ENCODE results near the gene IFITM5.

Gene IFITM5

DNA sequence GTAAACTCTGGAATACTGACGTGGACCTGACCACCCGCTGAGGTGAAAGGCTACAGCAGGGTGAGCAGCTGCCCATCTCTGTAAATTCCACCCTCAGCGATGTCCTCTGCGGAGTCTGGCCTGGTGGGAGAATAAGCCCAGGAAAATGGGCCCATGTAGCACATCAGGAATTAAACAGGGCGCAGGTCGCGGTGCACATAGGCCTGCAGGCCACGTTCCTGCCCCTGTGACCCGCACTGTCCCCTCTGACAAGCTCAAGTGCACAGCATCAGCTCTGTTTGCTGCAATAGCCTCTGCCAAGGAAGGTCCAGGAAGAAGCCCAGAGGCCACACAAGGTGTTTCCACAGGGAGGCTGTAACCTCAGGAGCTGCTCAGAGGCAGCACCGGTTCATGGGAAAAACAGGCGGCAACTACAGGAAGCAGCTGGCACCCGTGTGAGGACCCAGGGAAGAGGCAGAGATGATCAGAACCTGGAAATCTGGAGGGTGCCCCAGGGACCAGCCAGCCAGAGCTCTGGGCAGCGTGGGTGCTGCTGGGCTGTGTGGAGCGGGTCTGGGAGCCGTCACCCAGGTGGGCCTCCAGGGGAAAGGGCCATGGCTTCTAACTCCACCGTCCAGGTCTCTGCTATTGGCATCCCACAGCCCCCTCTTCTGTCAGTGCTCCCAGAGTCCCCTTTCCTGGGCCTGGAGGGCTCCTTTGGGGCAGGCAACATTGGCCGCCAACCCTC is 7.5 kb upstream of the IFITM5 start:
- H3K4me1 ChIP-seq (ENCODE audit: control insufficient read depth, insufficient read depth, low read length): no peaks in the 10 kb centered on the region
- POLR2A ChIA-PET: interaction anchor here (1.5 kb wide), 1 partner anchor 49 kb away, joined by 3 read pairs; no protein-coding TSS in a partner anchor
- H3K9me3 ChIP-seq (ENCODE audit: control insufficient read depth, insufficient read depth, low read depth, low read length): no peaks in the 10 kb centered on the region
- H3K27ac ChIP-seq (ENCODE audit: extremely low read depth, low read depth, low read length): no peak overlapping the region
- no peak overlapping the region for H3K4me3 ChIP-seq (ENCODE audit: low read depth, low read length)
- no peak for TF ChIP-seq ZFP37 (tag by site-specific recombination; IDR thresholded peaks at IDR 0.05)
- TF ChIP-seq RBAK (tag by site-specific recombination; IDR thresholded peaks at IDR 0.05): no peak
- TF ChIP-seq ZNF529 (tag by site-specific recombination; IDR thresholded peaks at IDR 0.05; ENCODE audit: insufficient replicate concordance): no peak
- TF ChIP-seq TSHZ1 (tag by site-specific recombination; IDR thresholded peaks at IDR 0.05; ENCODE audit: borderline replicate concordance): no peak
- TF ChIP-seq ZNF514 (tag by site-specific recombination; IDR thresholded peaks at IDR 0.05): no peak
- TF ChIP-seq SALL2 (tag by site-specific recombination; IDR thresholded peaks at IDR 0.05; ENCODE audit: borderline replicate concordance): no peak
- no peak for TF ChIP-seq REPIN1 (tag by site-specific recombination; IDR thresholded peaks at IDR 0.05; ENCODE audit: low read depth)
- TF ChIP-seq ZSCAN23 (tag by site-specific recombination; IDR thresholded peaks at IDR 0.05): no peak
- TF ChIP-seq, protein P1, sequence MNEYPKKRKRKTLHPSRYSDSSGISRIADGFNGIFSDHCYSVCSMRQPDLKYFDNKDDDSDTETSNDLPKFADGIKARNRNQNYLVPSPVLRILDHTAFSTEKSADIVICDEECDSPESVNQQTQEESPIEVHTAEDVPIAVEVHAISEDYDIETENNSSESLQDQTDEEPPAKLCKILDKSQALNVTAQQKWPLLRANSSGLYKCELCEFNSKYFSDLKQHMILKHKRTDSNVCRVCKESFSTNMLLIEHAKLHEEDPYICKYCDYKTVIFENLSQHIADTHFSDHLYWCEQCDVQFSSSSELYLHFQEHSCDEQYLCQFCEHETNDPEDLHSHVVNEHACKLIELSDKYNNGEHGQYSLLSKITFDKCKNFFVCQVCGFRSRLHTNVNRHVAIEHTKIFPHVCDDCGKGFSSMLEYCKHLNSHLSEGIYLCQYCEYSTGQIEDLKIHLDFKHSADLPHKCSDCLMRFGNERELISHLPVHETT (tag by site-specific recombination; IDR thresholded peaks at IDR 0.05): no peak
- TF ChIP-seq ZNF560 (tag by site-specific recombination; IDR thresholded peaks at IDR 0.05; ENCODE audit: borderline replicate concordance): no peak
- TF ChIP-seq ZNF843 (tag by site-specific recombination; IDR thresholded peaks at IDR 0.05): no peak
- no peak for TF ChIP-seq ZNF473 (tag by site-specific recombination; IDR thresholded peaks at IDR 0.05)
- TF ChIP-seq ZNF155 (tag by site-specific recombination; IDR thresholded peaks at IDR 0.05): no peak
- no peak for TF ChIP-seq ZNF112 (tag by site-specific recombination; IDR thresholded peaks at IDR 0.05)
- no peak for TF ChIP-seq MZF1 (tag by site-specific recombination; IDR thresholded peaks at IDR 0.05; ENCODE audit: borderline replicate concordance)
- TF ChIP-seq, protein P2, sequence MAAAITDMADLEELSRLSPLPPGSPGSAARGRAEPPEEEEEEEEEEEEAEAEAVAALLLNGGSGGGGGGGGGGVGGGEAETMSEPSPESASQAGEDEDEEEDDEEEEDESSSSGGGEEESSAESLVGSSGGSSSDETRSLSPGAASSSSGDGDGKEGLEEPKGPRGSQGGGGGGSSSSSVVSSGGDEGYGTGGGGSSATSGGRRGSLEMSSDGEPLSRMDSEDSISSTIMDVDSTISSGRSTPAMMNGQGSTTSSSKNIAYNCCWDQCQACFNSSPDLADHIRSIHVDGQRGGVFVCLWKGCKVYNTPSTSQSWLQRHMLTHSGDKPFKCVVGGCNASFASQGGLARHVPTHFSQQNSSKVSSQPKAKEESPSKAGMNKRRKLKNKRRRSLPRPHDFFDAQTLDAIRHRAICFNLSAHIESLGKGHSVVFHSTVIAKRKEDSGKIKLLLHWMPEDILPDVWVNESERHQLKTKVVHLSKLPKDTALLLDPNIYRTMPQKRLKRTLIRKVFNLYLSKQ (tag by site-specific recombination; IDR thresholded peaks at IDR 0.05; ENCODE audit: borderline replicate concordance): no peak
- no peak for TF ChIP-seq KLF16 (tag by site-specific recombination; IDR thresholded peaks at IDR 0.05)
- no peak for TF ChIP-seq ZNF776 (tag by site-specific recombination; IDR thresholded peaks at IDR 0.05; ENCODE audit: borderline replicate concordance)
- CTCF ChIA-PET: interaction anchor here (0.7 to 4.2 kb wide), 10 partner anchors 11 to 211 kb away, joined by 3 to 30 read pairs (median 5); no protein-coding TSS in a partner anchor
- no peaks in the 10 kb centered on the region for H3K36me3 ChIP-seq (ENCODE audit: control insufficient read depth in 2 of 2, insufficient read depth in 1 of 2, low read length in 2 of 2)

DNA sequence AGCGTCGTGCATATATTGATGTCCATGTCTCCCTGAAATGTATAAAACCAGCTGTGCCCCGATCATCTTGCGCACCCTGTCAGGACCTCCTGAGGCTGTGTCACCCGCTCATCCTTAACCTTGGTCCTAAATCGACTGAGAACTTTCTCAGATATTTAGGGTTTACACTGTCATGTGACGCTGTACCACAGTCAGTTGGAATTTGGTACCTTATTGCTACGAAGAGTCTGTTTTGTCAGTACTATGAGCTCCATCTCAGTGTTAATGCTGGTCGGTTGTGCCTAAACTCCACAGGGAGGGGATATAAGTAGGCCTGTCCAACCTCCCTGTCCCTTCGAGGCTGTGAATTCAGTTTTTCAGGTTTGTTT is 6.5 kb upstream of the IFITM5 start:
- no peaks in the 10 kb centered on the region for H3K4me1 ChIP-seq (ENCODE audit: control insufficient read depth, insufficient read depth, low read length)
- ChIA-PET CTCF (interaction anchor here (0.8 to 4.2 kb wide), 16 partner anchors 11 to 143 kb away, joined by 3 to 30 read pairs (median 6); no protein-coding TSS in a partner anchor), POLR2A (interaction anchor here (1.5 kb wide), 1 partner anchor 50 kb away, joined by 3 read pairs; no protein-coding TSS in a partner anchor)
- H3K27ac ChIP-seq (ENCODE audit: extremely low read depth, low read depth, low read length): no peak overlapping the region
- H3K4me3 ChIP-seq (ENCODE audit: low read depth, low read length): no peak overlapping the region
- H3K36me3 ChIP-seq (ENCODE audit: control insufficient read depth in 2 of 2, insufficient read depth in 1 of 2, low read length in 2 of 2): no peaks in the 10 kb centered on the region
- H3K9me3 ChIP-seq (ENCODE audit: control insufficient read depth, insufficient read depth, low read depth, low read length): no peaks in the 10 kb centered on the region
- TF ChIP-seq IKZF3 (tag by site-specific recombination; IDR thresholded peaks at IDR 0.05): no peak
- TF ChIP-seq ZNF830 (tag by site-specific recombination; IDR thresholded peaks at IDR 0.05; ENCODE audit: low read depth): no peak
- no peak for TF ChIP-seq ZNF610 (tag by site-specific recombination; IDR thresholded peaks at IDR 0.05; ENCODE audit: borderline replicate concordance)
- TF ChIP-seq ZFP41 (tag by site-specific recombination; IDR thresholded peaks at IDR 0.05; ENCODE audit: borderline replicate concordance): no peak
- TF ChIP-seq INSM2 (tag by site-specific recombination; IDR thresholded peaks at IDR 0.05): no peak
- TF ChIP-seq ZNF350 (tag by site-specific recombination; IDR thresholded peaks at IDR 0.05): no peak
- no peak for TF ChIP-seq ELK4 (IDR thresholded peaks at IDR 0.05; ENCODE audit: borderline replicate concordance, low read depth, low read length)
- no peak for TF ChIP-seq ZNF184 (tag by site-specific recombination; IDR thresholded peaks at IDR 0.05)

All from HEK293 (cell line).